DMS114 treated with DMSO at 0.1 percent for 48 hours (cell line): ENCODE measurements around the gene PLAAT3.
"Not testable (repeated sequence)": the region's sequence is repeated elsewhere in the genome, so short reads cannot be mapped to it uniquely, and the experiment has no call there.

Experiments used
- DNase-seq: peaks from one replicate; lab custom pipeline; 2025; ENCODE audit not compliant: unreplicated experiment; lab: John Stamatoyannopoulos, UW

PLAAT3 gene

GRCh38 chr11:63542506-63542905 lies 71.7 kb downstream of the PLAAT3 start:
- DNase-seq, result not testable (repeated sequence)

- no peak for DNase-seq
Measured at GRCh38 chr11:63537293-63538101, 76.7 kb downstream of the PLAAT3 start.

GRCh38 chr11:63536669-63537292 lies 77.5 kb downstream of the PLAAT3 start, which contains the start of gene PLAAT4:
PLAAT4 (plus strand) TSS chr11:63536808; CDS start chr11:63536869, 61 bp downstream.
- DNase-seq, result no peak

- DNase-seq, result no peak
Measured at GRCh38 chr11:63535734-63536133, 78.5 kb downstream of the PLAAT3 start.

GRCh38 chr11:63534895-63535461 lies 79.3 kb downstream of the PLAAT3 start:
- no peak for DNase-seq

GRCh38 chr11:63534076-63534475 lies 80.2 kb downstream of the PLAAT3 start:
- no peak for DNase-seq

GRCh38 chr11:63532799-63533475 lies 81.3 kb downstream of the PLAAT3 start:
- no peak for DNase-seq

- no peak for DNase-seq
Measured at GRCh38 chr11:63532117-63532516, 82.1 kb downstream of the PLAAT3 start.

- not testable (repeated sequence) for DNase-seq
Measured at GRCh38 chr11:63531074-63531792, 83.0 kb downstream of the PLAAT3 start.

GRCh38 chr11:63530021-63530420 lies 84.2 kb downstream of the PLAAT3 start:
- DNase-seq, result no peak

- not testable (repeated sequence) for DNase-seq
Measured at GRCh38 chr11:63529373-63529772, 84.9 kb downstream of the PLAAT3 start.

GRCh38 chr11:63528729-63529278 lies 85.4 kb downstream of the PLAAT3 start:
- not testable (repeated sequence) for DNase-seq

GRCh38 chr11:63528156-63528555 lies 86.1 kb downstream of the PLAAT3 start:
- DNase-seq, result not testable (repeated sequence)

GRCh38 chr11:63527667-63528066 lies 86.6 kb downstream of the PLAAT3 start:
- DNase-seq, result no peak
